Astrocyte (in vitro differentiated cells and primary cell): ENCODE results near the gene BCKDHB. TPM values are rescaled to one million over a fixed set of nuclear protein-coding genes. Genes with fewer than 3 reads are reported as not detected.

ENCODE experiments used
- DNase-seq: peaks from one replicate; pipeline ENCODE4 v3.0.0-alpha.2; 2010; ENCODE audit warnings: low read depth
- FAIRE-seq: peaks from 2 replicates; lab custom pipeline; 2011; peaks lifted over from hg19 to GRCh38; lab: Jason Lieb, UNC
- H2AFZ ChIP-seq: 2 replicates; pipeline ENCODE4 v1.6.0; 2012; ENCODE audit warnings: low read depth, low read length, inconsistent platforms
- H3K27ac ChIP-seq: 2 replicates; pipeline ENCODE4 v1.5.1; 2011; ENCODE audit warnings: low read depth, low read length, inconsistent platforms
- H3K27me3 ChIP-seq: 2 replicates; pipeline ENCODE4 v1.6.0; 2011; ENCODE audit warnings: low read length, inconsistent platforms; ENCODE audit not compliant: insufficient read depth
- H3K36me3 ChIP-seq: 2 replicates; pipeline ENCODE4 v1.5.1; 2011; ENCODE audit warnings: low read length, inconsistent platforms; ENCODE audit not compliant: insufficient read depth
- H3K4me1 ChIP-seq: 2 replicates; pipeline ENCODE4 v1.5.1; 2011; ENCODE audit warnings: low read length, inconsistent platforms; ENCODE audit not compliant: insufficient read depth
- H3K4me2 ChIP-seq: 2 replicates; pipeline ENCODE4 v1.6.0; 2012; ENCODE audit warnings: low read length, inconsistent platforms
- H3K4me3 ChIP-seq: 2 replicates; pipeline ENCODE4 v1.5.1; 2011; ENCODE audit warnings: low read depth, mild to moderate bottlenecking, low read length, inconsistent platforms; ENCODE audit not compliant: insufficient read depth
- H3K79me2 ChIP-seq: 2 replicates; pipeline ENCODE4 v1.6.0; 2012; ENCODE audit warnings: mild to moderate bottlenecking, low read length, inconsistent platforms; ENCODE audit not compliant: insufficient read depth
- H3K9ac ChIP-seq: 2 replicates; pipeline ENCODE4 v1.6.0; 2012; ENCODE audit warnings: mild to moderate bottlenecking, low read length, inconsistent platforms
- H3K9me3 ChIP-seq: 2 replicates; pipeline ENCODE4 v1.5.1; 2012; ENCODE audit warnings: low read depth, mild to moderate bottlenecking, low read length, inconsistent platforms; ENCODE audit not compliant: insufficient read depth
- H4K20me1 ChIP-seq: 2 replicates; pipeline ENCODE4 v1.6.0; 2012; ENCODE audit warnings: low read length, inconsistent platforms; ENCODE audit not compliant: insufficient read depth
- H3K27ac Mint-ChIP-seq: one replicate; pipeline ENCODE4 v1.8.0; 2021; ENCODE audit warnings: mild to moderate bottlenecking, mixed read lengths; ENCODE audit not compliant: unreplicated experiment
- H3K27me3 Mint-ChIP-seq: one replicate; pipeline ENCODE4 v1.8.0; 2021; ENCODE audit warnings: low read depth, mixed read lengths; ENCODE audit not compliant: unreplicated experiment
- H3K36me3 Mint-ChIP-seq: one replicate; pipeline ENCODE4 v1.8.0; 2021; ENCODE audit warnings: low read depth, mixed read lengths; ENCODE audit not compliant: unreplicated experiment
- H3K4me1 Mint-ChIP-seq: one replicate; pipeline ENCODE4 v1.8.0; 2021; ENCODE audit warnings: low read depth, mixed read lengths; ENCODE audit not compliant: unreplicated experiment
- H3K4me3 Mint-ChIP-seq: one replicate; pipeline ENCODE4 v1.8.0; 2021; ENCODE audit warnings: mild to moderate bottlenecking, moderate library complexity, mixed read lengths; ENCODE audit not compliant: unreplicated experiment
- H3K9me3 Mint-ChIP-seq: one replicate; pipeline ENCODE4 v1.8.0; 2021; ENCODE audit warnings: mild to moderate bottlenecking, mixed read lengths; ENCODE audit not compliant: unreplicated experiment
- EZH2 ChIP-seq: IDR thresholded peaks from 2 replicates; pipeline ENCODE4 v1.6.1; 2012; ENCODE audit warnings: mild to moderate bottlenecking, low read length, inconsistent platforms; ENCODE audit not compliant: insufficient read depth
- total RNA-seq: library from RNA; stranded (reverse); gene quantifications from 2 replicates; pipeline ENCODE4 v1.2.1, GENCODE V29; 2021
- TF ChIP-seq, protein P1 (sequence below): IDR thresholded peaks from 2 replicates; pipeline ENCODE4 v1.5.1; 2011; ENCODE audit warnings: low read depth, mild to moderate bottlenecking, inconsistent platforms, low read length, moderate library complexity; ENCODE audit not compliant: insufficient read depth

Gene BCKDHB
- total RNA-seq, 1 donor from 2014 or later: 18.4 TPM

DNA sequence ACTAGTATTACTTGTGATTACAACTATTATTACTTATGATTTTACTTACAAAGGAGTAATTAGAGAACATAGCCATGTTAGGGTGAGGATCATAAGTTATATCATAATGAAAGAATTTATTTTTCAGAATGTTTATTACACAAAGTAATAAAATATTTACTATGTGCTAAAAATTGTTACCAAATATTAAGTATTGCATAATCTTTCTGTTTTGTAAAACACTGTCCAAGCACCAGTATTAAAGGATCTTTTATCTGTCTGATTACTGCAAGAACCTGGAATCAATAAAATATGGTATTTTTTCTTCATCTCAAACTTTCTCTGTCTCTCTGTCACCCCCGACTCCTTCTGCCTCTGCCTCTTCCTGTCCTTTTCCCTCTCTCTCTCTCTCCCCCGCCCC is 250.1 kb downstream of the BCKDHB start:
- FAIRE-seq: no peak
- no peaks in the 10 kb centered on the region for H3K79me2 ChIP-seq

DNA sequence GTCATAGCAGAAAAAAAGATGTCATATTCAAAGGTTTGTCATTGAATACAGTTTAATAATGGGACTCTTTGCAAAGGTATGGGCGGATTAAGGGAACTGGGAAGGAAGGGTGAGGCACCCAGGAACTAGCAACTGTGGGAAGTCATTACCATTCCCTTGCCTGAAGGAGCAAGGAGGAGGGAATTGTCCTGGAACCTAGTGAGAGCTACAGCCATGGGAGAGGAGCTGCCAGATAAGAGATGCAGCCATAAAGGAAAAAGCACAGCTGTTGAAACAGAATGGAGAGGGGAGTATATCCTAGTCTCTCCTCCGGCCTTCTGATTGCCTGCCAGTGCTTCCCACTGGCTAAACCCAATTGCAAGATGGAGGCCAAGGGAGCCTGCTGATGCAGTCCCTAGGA is 250.6 kb downstream of the BCKDHB start:
- Histone ChIP-seq H3K4me1 (no peaks in the 10 kb centered on the region), H2AFZ (no peak overlapping the region), H3K27ac (no peak overlapping the region), H3K9ac (no peak overlapping the region), H3K79me2 (no peaks in the 10 kb centered on the region), H3K27me3 (no peaks in the 10 kb centered on the region), H3K36me3 (no peaks in the 10 kb centered on the region), H4K20me1 (no peaks in the 10 kb centered on the region), H3K4me2 (no peak overlapping the region), H3K9me3 (no peaks in the 10 kb centered on the region), H3K4me3 (no peak overlapping the region)
- Mint-ChIP-seq H3K27me3 (no peaks in the 10 kb centered on the region), H3K4me3 (no peak overlapping the region), H3K36me3 (peaks cover 6% of the 10 kb centered on the region), H3K9me3 (no peaks in the 10 kb centered on the region), H3K4me1 (peaks cover 2% of the 10 kb centered on the region), H3K27ac (no peak overlapping the region)
- DNase-seq (no peak), FAIRE-seq (no peak)
- TF ChIP-seq, protein P1, sequence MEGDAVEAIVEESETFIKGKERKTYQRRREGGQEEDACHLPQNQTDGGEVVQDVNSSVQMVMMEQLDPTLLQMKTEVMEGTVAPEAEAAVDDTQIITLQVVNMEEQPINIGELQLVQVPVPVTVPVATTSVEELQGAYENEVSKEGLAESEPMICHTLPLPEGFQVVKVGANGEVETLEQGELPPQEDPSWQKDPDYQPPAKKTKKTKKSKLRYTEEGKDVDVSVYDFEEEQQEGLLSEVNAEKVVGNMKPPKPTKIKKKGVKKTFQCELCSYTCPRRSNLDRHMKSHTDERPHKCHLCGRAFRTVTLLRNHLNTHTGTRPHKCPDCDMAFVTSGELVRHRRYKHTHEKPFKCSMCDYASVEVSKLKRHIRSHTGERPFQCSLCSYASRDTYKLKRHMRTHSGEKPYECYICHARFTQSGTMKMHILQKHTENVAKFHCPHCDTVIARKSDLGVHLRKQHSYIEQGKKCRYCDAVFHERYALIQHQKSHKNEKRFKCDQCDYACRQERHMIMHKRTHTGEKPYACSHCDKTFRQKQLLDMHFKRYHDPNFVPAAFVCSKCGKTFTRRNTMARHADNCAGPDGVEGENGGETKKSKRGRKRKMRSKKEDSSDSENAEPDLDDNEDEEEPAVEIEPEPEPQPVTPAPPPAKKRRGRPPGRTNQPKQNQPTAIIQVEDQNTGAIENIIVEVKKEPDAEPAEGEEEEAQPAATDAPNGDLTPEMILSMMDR: no peak
- TF ChIP-seq EZH2: no peak

More for the DNA sequence above, 250.1 kb downstream of the BCKDHB start:
- Mint-ChIP-seq H3K4me1 (peaks cover 2% of the 10 kb centered on the region), H3K4me3 (no peak overlapping the region), H3K36me3 (peaks cover 6% of the 10 kb centered on the region), H3K9me3 (no peaks in the 10 kb centered on the region), H3K27ac (no peak overlapping the region), H3K27me3 (no peaks in the 10 kb centered on the region)
- Histone ChIP-seq H3K27me3 (no peaks in the 10 kb centered on the region), H3K27ac (no peak overlapping the region), H3K4me3 (no peak overlapping the region), H3K9ac (no peak overlapping the region), H3K36me3 (no peaks in the 10 kb centered on the region), H2AFZ (no peak overlapping the region), H3K9me3 (no peaks in the 10 kb centered on the region), H3K4me1 (no peaks in the 10 kb centered on the region), H4K20me1 (no peaks in the 10 kb centered on the region), H3K4me2 (no peak overlapping the region)
- DNase-seq: no peak
- TF ChIP-seq EZH2: no peak
- TF ChIP-seq, protein P1: no peak

DNA sequence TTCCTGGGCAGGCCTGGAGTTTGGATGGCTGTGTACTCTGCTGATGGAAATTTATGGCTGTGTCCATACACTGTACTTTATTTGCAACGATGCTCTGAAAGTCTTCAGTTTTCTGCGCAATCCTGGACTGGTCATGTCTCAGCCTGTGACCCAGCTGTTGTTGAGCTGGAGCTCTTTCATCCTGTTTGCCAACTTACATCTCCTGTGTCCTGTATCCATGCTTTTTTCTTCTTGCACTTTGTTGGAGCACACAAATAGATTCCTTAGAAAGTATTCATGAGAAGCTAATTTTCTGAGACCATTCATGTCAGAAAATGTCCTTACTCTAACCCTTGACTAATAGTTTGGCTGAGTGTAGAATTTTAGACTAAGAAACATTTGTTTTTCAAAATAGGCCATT is 251.2 kb downstream of the BCKDHB start:
- H3K4me3 Mint-ChIP-seq: no peak overlapping the region

More for the DNA sequence above, 251.2 kb downstream of the BCKDHB start:
- Histone ChIP-seq H3K4me1 (no peaks in the 10 kb centered on the region), H3K4me2 (no peak overlapping the region), H3K36me3 (no peaks in the 10 kb centered on the region), H3K9ac (no peak overlapping the region), H4K20me1 (no peaks in the 10 kb centered on the region), H3K27ac (no peak overlapping the region), H3K79me2 (no peaks in the 10 kb centered on the region), H2AFZ (no peak overlapping the region), H3K27me3 (no peaks in the 10 kb centered on the region), H3K9me3 (no peaks in the 10 kb centered on the region), H3K4me3 (no peak overlapping the region)
- DNase-seq: no peak
- Mint-ChIP-seq H3K27ac (no peak overlapping the region), H3K36me3 (peaks cover 6% of the 10 kb centered on the region), H3K27me3 (no peaks in the 10 kb centered on the region), H3K4me1 (peaks cover 2% of the 10 kb centered on the region), H3K9me3 (no peaks in the 10 kb centered on the region)
- no peak for FAIRE-seq
- TF ChIP-seq, protein P1: no peak
- TF ChIP-seq EZH2: no peak
